ENCODE data around the gene CCDC69.

Gene CCDC69

GRCh38 chr5:151162776-151163175 lies 61.1 kb downstream of the CCDC69 start:
- no peak overlapping the region for H3K27ac ChIP-seq
- no peak for TF ChIP-seq CTCF (IDR thresholded peaks at IDR 0.05; ENCODE audit: low read depth, low read length, missing control alignments)
- no peak overlapping the region for H3K4me3 ChIP-seq (ENCODE audit: low read depth, low read length)
- in situ Hi-C loops (cut with HindIII; ENCODE audit: low pct_ligation_motif_present, low sequenced_read_pairs): no loop called here
- no peak for DNase-seq
- no peaks in the 10 kb centered on the region for H3K27me3 ChIP-seq (replicated peaks)
- no peaks in the 10 kb centered on the region for H3K36me3 ChIP-seq (replicated peaks)

- Histone ChIP-seq H3K27me3 (replicated peaks) (no peaks in the 10 kb centered on the region), H3K36me3 (replicated peaks) (no peaks in the 10 kb centered on the region), H3K27ac (no peak overlapping the region), H3K4me3 (ENCODE audit: low read depth, low read length) (no peak overlapping the region)
- TF ChIP-seq CTCF (IDR thresholded peaks at IDR 0.05; ENCODE audit: low read depth, low read length, missing control alignments): no peak
- in situ Hi-C loops (cut with HindIII; ENCODE audit: low pct_ligation_motif_present, low sequenced_read_pairs): no loop called here
- DNase-seq: no peak
These were observed 64.1 kb downstream of the CCDC69 start for GRCh38 chr5:151159649-151160373.

- in situ Hi-C loops (cut with HindIII; ENCODE audit: low pct_ligation_motif_present, low sequenced_read_pairs): no loop called here
These were observed 65.6 kb downstream of the CCDC69 start for GRCh38 chr5:151158287-151158661.

GRCh38 chr5:151157426-151158286 lies 66.2 kb downstream of the CCDC69 start, which contains the start of gene ANXA6:
Gene ANXA6, minus strand, starts transcription at chr5:151157779. Its CDS starts 9,878 bp downstream, at chr5:151147901.
- Histone ChIP-seq H3K36me3 (replicated peaks) (peaks cover 6% of the 10 kb centered on the region), H3K27ac (peak within 1 kb of the TSS; percentile 66), H3K27me3 (replicated peaks) (no peaks in the 10 kb centered on the region), H3K4me3 (ENCODE audit: low read depth, low read length) (peak within 1 kb of the TSS; percentile 91)
- in situ Hi-C loops (cut with HindIII; ENCODE audit: low pct_ligation_motif_present, low sequenced_read_pairs): no loop called here
- TF ChIP-seq CTCF (IDR thresholded peaks at IDR 0.05; ENCODE audit: low read depth, low read length, missing control alignments): no peak
- peak; percentile 72 for DNase-seq

More at GRCh38 chr5:151158287-151158661, 65.6 kb downstream of the CCDC69 start:
- peak overlapping the region; percentile 91 for H3K4me3 ChIP-seq (ENCODE audit: low read depth, low read length)
- H3K36me3 ChIP-seq (replicated peaks): peaks cover 6% of the 10 kb centered on the region
- TF ChIP-seq CTCF (IDR thresholded peaks at IDR 0.05; ENCODE audit: low read depth, low read length, missing control alignments): no peak
- H3K27ac ChIP-seq: no peak overlapping the region
- no peaks in the 10 kb centered on the region for H3K27me3 ChIP-seq (replicated peaks)
- peak; percentile 40 for DNase-seq

- peak overlapping the region; percentile 91 for H3K4me3 ChIP-seq (ENCODE audit: low read depth, low read length)
- H3K27ac ChIP-seq: peak overlapping the region; percentile 66
- peaks cover 9% of the 10 kb centered on the region for H3K36me3 ChIP-seq (replicated peaks)
- in situ Hi-C loops (cut with HindIII; ENCODE audit: low pct_ligation_motif_present, low sequenced_read_pairs): no loop called here
- no peak for DNase-seq
- H3K27me3 ChIP-seq (replicated peaks): no peaks in the 10 kb centered on the region
- no peak for TF ChIP-seq CTCF (IDR thresholded peaks at IDR 0.05; ENCODE audit: low read depth, low read length, missing control alignments)
These were observed 67.1 kb downstream of the CCDC69 start for GRCh38 chr5:151156507-151157420.

Measured in brain microvascular endothelial cell (primary cell).